ENCODE measurements around the gene SEC14L2. TPM values are rescaled to one million over a fixed set of nuclear protein-coding genes. Genes with fewer than 3 reads are reported as not detected.

SEC14L2 gene
- total RNA-seq, 1 donor from 2014 or later: 9.6 TPM

- TF ChIP-seq, protein P1, sequence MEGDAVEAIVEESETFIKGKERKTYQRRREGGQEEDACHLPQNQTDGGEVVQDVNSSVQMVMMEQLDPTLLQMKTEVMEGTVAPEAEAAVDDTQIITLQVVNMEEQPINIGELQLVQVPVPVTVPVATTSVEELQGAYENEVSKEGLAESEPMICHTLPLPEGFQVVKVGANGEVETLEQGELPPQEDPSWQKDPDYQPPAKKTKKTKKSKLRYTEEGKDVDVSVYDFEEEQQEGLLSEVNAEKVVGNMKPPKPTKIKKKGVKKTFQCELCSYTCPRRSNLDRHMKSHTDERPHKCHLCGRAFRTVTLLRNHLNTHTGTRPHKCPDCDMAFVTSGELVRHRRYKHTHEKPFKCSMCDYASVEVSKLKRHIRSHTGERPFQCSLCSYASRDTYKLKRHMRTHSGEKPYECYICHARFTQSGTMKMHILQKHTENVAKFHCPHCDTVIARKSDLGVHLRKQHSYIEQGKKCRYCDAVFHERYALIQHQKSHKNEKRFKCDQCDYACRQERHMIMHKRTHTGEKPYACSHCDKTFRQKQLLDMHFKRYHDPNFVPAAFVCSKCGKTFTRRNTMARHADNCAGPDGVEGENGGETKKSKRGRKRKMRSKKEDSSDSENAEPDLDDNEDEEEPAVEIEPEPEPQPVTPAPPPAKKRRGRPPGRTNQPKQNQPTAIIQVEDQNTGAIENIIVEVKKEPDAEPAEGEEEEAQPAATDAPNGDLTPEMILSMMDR (conservative IDR thresholded peaks at IDR 0.05): no peak
- DNase-seq (ENCODE audit: extremely low spot score, unreplicated experiment): no peak
- Mint-ChIP-seq H3K27ac (no peak overlapping the region), H3K9me3 (no peaks in the 10 kb centered on the region), H3K4me3 (no peak overlapping the region), H3K36me3 (no peaks in the 10 kb centered on the region), H3K4me1 (ENCODE audit: unreplicated experiment) (peaks cover 9% of the 10 kb centered on the region), H3K27me3 (peaks cover 4% of the 10 kb centered on the region)
These were observed 37.0 kb downstream of the SEC14L2 start for GRCh38 chr22:30433773-30434172.

- Mint-ChIP-seq H3K27ac (no peak overlapping the region), H3K4me3 (no peak overlapping the region), H3K4me1 (ENCODE audit: unreplicated experiment) (peaks cover 9% of the 10 kb centered on the region), H3K9me3 (no peaks in the 10 kb centered on the region), H3K36me3 (no peaks in the 10 kb centered on the region), H3K27me3 (peaks cover 4% of the 10 kb centered on the region)
- TF ChIP-seq, protein P1 (conservative IDR thresholded peaks at IDR 0.05): no peak
- no peak for DNase-seq (ENCODE audit: extremely low spot score, unreplicated experiment)
These were observed 38.0 kb downstream of the SEC14L2 start for GRCh38 chr22:30434843-30435242.

GRCh38 chr22:30435674-30436126, 38.9 kb downstream of the SEC14L2 start:
- H3K27ac Mint-ChIP-seq: no peak overlapping the region
- H3K27me3 Mint-ChIP-seq: peaks cover 7% of the 10 kb centered on the region
- no peaks in the 10 kb centered on the region for H3K9me3 Mint-ChIP-seq
- TF ChIP-seq, protein P1 (conservative IDR thresholded peaks at IDR 0.05): no peak
- DNase-seq (ENCODE audit: extremely low spot score, unreplicated experiment): no peak
- peaks cover 9% of the 10 kb centered on the region for H3K4me1 Mint-ChIP-seq (ENCODE audit: unreplicated experiment)
- no peak overlapping the region for H3K4me3 Mint-ChIP-seq
- no peaks in the 10 kb centered on the region for H3K36me3 Mint-ChIP-seq

DNA sequence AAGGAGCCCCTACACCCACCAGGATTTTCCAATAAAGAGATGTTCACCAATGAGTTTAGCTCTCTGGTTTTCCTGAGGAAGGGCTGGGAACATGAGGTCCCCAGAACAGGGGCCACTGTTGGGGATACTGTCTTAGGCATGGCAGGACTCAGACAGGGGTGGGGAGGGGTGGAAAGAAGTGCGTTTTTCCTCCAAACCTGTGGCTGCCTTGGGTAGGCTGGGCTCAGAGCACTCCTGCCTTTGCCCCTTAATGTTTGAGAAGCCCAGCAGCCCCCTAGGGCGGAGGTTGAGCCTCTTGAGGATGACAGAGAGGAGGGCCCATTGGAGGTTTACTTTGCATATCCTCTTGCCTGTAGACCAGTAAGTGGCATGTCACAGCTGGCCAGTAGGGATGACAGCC, 39.4 kb downstream of the SEC14L2 start:
- Mint-ChIP-seq H3K4me3 (no peak overlapping the region), H3K27ac (no peak overlapping the region), H3K9me3 (no peaks in the 10 kb centered on the region), H3K27me3 (peaks cover 11% of the 10 kb centered on the region), H3K4me1 (ENCODE audit: unreplicated experiment) (peaks cover 13% of the 10 kb centered on the region), H3K36me3 (no peaks in the 10 kb centered on the region)
- DNase-seq (ENCODE audit: extremely low spot score, unreplicated experiment): no peak
- TF ChIP-seq, protein P1 (conservative IDR thresholded peaks at IDR 0.05): no peak

- Mint-ChIP-seq H3K27me3 (peaks cover 11% of the 10 kb centered on the region), H3K9me3 (no peaks in the 10 kb centered on the region), H3K4me1 (ENCODE audit: unreplicated experiment) (peaks cover 15% of the 10 kb centered on the region), H3K36me3 (no peaks in the 10 kb centered on the region), H3K27ac (peak overlapping the region; percentile 15), H3K4me3 (no peak overlapping the region)
- DNase-seq (ENCODE audit: extremely low spot score, unreplicated experiment): no peak
- TF ChIP-seq, protein P1 (conservative IDR thresholded peaks at IDR 0.05): no peak
These were observed 41.7 kb downstream of the SEC14L2 start for GRCh38 chr22:30438559-30438958.

- H3K36me3 Mint-ChIP-seq: no peaks in the 10 kb centered on the region
- DNase-seq (ENCODE audit: extremely low spot score, unreplicated experiment): no peak
- no peak overlapping the region for H3K4me3 Mint-ChIP-seq
- no peaks in the 10 kb centered on the region for H3K9me3 Mint-ChIP-seq
- peaks cover 11% of the 10 kb centered on the region for H3K27me3 Mint-ChIP-seq
- H3K27ac Mint-ChIP-seq: no peak overlapping the region
- TF ChIP-seq, protein P1 (conservative IDR thresholded peaks at IDR 0.05): no peak
- peaks cover 15% of the 10 kb centered on the region for H3K4me1 Mint-ChIP-seq (ENCODE audit: unreplicated experiment)
These were observed 42.4 kb downstream of the SEC14L2 start for GRCh38 chr22:30439226-30439625.
